MM.1S (cell line): ENCODE data around the gene TRIAP1.

Source experiments
- CTCF ChIP-seq: fragments of 300-600 bp; sonication (generic); IDR thresholded peaks from 2 replicates; pipeline ENCODE4 v1.5.1; 2016; ENCODE audit warnings: antibody characterized with exemption, low read length, mixed read lengths
- EZH2 ChIP-seq: fragments of 300-600 bp; sonication (generic); optimal IDR thresholded peaks from 2 replicates; pipeline ENCODE3; 2017; ENCODE audit warnings: low read depth, mild to moderate bottlenecking, antibody characterized with exemption, low read length, mixed read lengths

GRCh38 chr12:120455302-120455701 lies 9.1 kb upstream of the TRIAP1 start:
- TF ChIP-seq CTCF (no peak), EZH2 (no peak)
